ENCODE results near the gene CHMP3. TPM values are rescaled to one million over a fixed set of nuclear protein-coding genes. Genes with fewer than 3 reads are reported as not detected.

CHMP3 gene
- total RNA-seq, 2 experiments from 2014 or later, result 8.5 to 27.2 TPM

DNA sequence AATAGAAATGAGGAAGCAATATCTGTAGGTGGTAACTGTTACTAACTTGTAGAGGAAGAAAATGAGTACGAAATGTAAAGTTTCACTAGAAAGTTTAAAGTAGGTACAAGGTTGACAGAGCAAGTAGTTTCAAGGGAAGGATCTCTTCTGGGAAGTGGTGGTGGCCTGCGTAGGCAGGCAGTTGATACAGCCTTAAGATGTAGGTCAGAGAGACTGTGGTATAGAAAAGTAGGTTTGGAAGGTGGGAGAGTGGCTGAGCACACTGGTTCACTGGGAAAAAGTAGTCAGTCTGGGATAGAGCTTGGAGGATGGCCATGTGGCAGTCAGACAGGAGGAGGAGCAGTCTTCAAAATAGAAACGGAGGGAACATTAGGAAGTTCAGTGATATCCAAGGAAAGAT, 98.6 kb downstream of the CHMP3 start:
- no peaks in the 10 kb centered on the region for H3K4me1 ChIP-seq (ENCODE audit: insufficient read depth, low read length, poor library complexity, severe bottlenecking)
- intact Hi-C loops (cut with micrococcal nuclease; ENCODE audit: unreplicated experiment), result no loop called here
- H3K9me2 ChIP-seq (ENCODE audit: insufficient read depth, low read length), result no peaks in the 10 kb centered on the region
- H3K9me3 ChIP-seq (ENCODE audit: low read length), result no peaks in the 10 kb centered on the region
- no peak overlapping the region for H3K4me2 ChIP-seq (ENCODE audit: low read length)
- no peak overlapping the region for H3K27ac ChIP-seq (ENCODE audit: low read depth, low read length, poor library complexity, severe bottlenecking)
- peaks cover 99% of the 10 kb centered on the region for H3K36me3 ChIP-seq (ENCODE audit: insufficient read depth, low read length)
- TF ChIP-seq EZH2phosphoT487 (IDR thresholded peaks at IDR 0.05; ENCODE audit: borderline replicate concordance, low read depth, low read length), result no peak
- TF ChIP-seq, protein P1, sequence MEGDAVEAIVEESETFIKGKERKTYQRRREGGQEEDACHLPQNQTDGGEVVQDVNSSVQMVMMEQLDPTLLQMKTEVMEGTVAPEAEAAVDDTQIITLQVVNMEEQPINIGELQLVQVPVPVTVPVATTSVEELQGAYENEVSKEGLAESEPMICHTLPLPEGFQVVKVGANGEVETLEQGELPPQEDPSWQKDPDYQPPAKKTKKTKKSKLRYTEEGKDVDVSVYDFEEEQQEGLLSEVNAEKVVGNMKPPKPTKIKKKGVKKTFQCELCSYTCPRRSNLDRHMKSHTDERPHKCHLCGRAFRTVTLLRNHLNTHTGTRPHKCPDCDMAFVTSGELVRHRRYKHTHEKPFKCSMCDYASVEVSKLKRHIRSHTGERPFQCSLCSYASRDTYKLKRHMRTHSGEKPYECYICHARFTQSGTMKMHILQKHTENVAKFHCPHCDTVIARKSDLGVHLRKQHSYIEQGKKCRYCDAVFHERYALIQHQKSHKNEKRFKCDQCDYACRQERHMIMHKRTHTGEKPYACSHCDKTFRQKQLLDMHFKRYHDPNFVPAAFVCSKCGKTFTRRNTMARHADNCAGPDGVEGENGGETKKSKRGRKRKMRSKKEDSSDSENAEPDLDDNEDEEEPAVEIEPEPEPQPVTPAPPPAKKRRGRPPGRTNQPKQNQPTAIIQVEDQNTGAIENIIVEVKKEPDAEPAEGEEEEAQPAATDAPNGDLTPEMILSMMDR (conservative IDR thresholded peaks at IDR 0.05; ENCODE audit: low read length), result no peak
- CTCF ChIA-PET (ENCODE audit: unreplicated experiment), result no interaction called here
- H3K79me2 ChIP-seq (ENCODE audit: insufficient read depth, low read depth, low read length), result no peaks in the 10 kb centered on the region
- BruUV-seq (replicated peaks), result no TSS peak
- H3K4me3 ChIP-seq (ENCODE audit: low read depth, low read length, poor library complexity, severe bottlenecking), result no peak overlapping the region
- no peaks in the 10 kb centered on the region for H4K20me1 ChIP-seq (ENCODE audit: insufficient read depth, low read length)
- POLR2A ChIA-PET, result no interaction called here
- no peak overlapping the region for H2AFZ ChIP-seq (ENCODE audit: low read length)
- DNase-seq (ENCODE audit: low spot score), result no peak

DNA sequence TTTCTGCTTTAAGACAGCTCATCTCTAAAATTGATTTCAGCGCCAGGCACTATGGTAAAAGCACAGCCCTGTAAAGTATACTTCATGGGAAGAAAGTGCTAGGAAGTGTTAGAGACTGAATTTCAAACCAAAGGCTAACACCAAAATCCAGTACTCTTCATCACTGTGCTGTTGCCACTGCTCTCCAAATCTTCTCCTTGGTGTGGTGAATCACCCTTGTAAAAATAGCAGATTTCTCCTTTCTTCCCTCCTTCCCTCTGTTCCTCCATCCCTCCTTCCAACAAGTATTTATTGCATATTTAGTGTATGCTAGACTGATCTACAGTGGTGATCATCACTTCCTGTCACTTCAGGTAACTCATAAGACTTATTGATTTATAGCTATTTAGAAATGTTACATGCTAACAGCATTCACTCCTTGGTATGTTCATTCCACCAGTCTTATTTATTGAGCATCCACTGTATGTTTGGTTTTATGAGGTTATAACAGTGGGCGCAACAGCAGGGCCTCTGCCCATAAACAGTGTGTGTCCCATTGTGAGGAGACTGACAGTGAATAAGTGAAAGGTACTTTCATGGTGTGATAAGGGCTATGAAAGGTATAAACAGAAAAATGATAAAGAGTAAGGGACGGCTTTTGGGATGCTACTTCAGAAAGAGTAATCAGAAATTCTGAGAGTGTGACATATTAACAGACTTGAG, 102.0 kb downstream of the CHMP3 start:
- Histone ChIP-seq H3K9me2 (ENCODE audit: insufficient read depth, low read length) (no peaks in the 10 kb centered on the region), H3K79me2 (ENCODE audit: insufficient read depth, low read depth, low read length) (no peaks in the 10 kb centered on the region), H3K27ac (ENCODE audit: low read depth, low read length, poor library complexity, severe bottlenecking) (no peak overlapping the region), H3K9me3 (ENCODE audit: low read length) (no peaks in the 10 kb centered on the region), H4K20me1 (ENCODE audit: insufficient read depth, low read length) (no peaks in the 10 kb centered on the region), H3K4me1 (ENCODE audit: insufficient read depth, low read length, poor library complexity, severe bottlenecking) (no peaks in the 10 kb centered on the region), H3K36me3 (ENCODE audit: insufficient read depth, low read length) (peaks cover 98% of the 10 kb centered on the region), H3K4me2 (ENCODE audit: low read length) (no peak overlapping the region), H2AFZ (ENCODE audit: low read length) (no peak overlapping the region), H3K4me3 (ENCODE audit: low read depth, low read length, poor library complexity, severe bottlenecking) (no peak overlapping the region)
- CTCF ChIA-PET (ENCODE audit: unreplicated experiment), result interaction anchor here (0.6 kb wide), 1 partner anchor 61 kb away, joined by 4 read pairs; no protein-coding TSS in a partner anchor
- intact Hi-C loops (cut with micrococcal nuclease; ENCODE audit: unreplicated experiment), result no loop called here
- no TSS peak for BruUV-seq (replicated peaks)
- no peak for TF ChIP-seq EZH2phosphoT487 (IDR thresholded peaks at IDR 0.05; ENCODE audit: borderline replicate concordance, low read depth, low read length)
- TF ChIP-seq, protein P1 (conservative IDR thresholded peaks at IDR 0.05; ENCODE audit: low read length), result no peak
- POLR2A ChIA-PET, result no interaction called here
- no peak for DNase-seq (ENCODE audit: low spot score)

- no peak for DNase-seq (ENCODE audit: low spot score)
- Histone ChIP-seq H3K27ac (ENCODE audit: low read depth, low read length, poor library complexity, severe bottlenecking) (no peak overlapping the region), H3K9me2 (ENCODE audit: insufficient read depth, low read length) (no peaks in the 10 kb centered on the region), H2AFZ (ENCODE audit: low read length) (no peak overlapping the region), H3K36me3 (ENCODE audit: insufficient read depth, low read length) (peaks cover 94% of the 10 kb centered on the region), H3K79me2 (ENCODE audit: insufficient read depth, low read depth, low read length) (no peaks in the 10 kb centered on the region), H3K4me1 (ENCODE audit: insufficient read depth, low read length, poor library complexity, severe bottlenecking) (no peaks in the 10 kb centered on the region), H4K20me1 (ENCODE audit: insufficient read depth, low read length) (no peaks in the 10 kb centered on the region), H3K9me3 (ENCODE audit: low read length) (no peaks in the 10 kb centered on the region), H3K4me2 (ENCODE audit: low read length) (no peak overlapping the region), H3K4me3 (ENCODE audit: low read depth, low read length, poor library complexity, severe bottlenecking) (no peak overlapping the region)
- ChIA-PET POLR2A (interaction anchor here (0.6 to 2.4 kb wide), 5 partner anchors 12 to 1128 kb away, joined by 3 to 13 read pairs (median 4); partner anchors contain the start of gene KDM3A), CTCF (ENCODE audit: unreplicated experiment) (no interaction called here)
- TF ChIP-seq, protein P1 (conservative IDR thresholded peaks at IDR 0.05; ENCODE audit: low read length), result no peak
- no peak for TF ChIP-seq EZH2phosphoT487 (IDR thresholded peaks at IDR 0.05; ENCODE audit: borderline replicate concordance, low read depth, low read length)
- no TSS peak for BruUV-seq (replicated peaks)
- intact Hi-C loops (cut with micrococcal nuclease; ENCODE audit: unreplicated experiment), result no loop called here
Observed at GRCh38 chr2:86455181-86455580, 108.1 kb downstream of the CHMP3 start.

Measured in OCI-LY7 (cell line).